ENCODE data around the gene OR52N2.

GRCh38 chr11:5767056-5767455, 41.7 kb upstream of the OR52N2 start:
- TF ChIP-seq CTCF (conservative IDR thresholded peaks at IDR 0.05 in 1 of 2, IDR thresholded peaks at IDR 0.05 in 1 of 2; ENCODE audit: low read depth in 1 of 2, low read length in 2 of 2) (no peak), EZH2 (IDR thresholded peaks at IDR 0.05; ENCODE audit: low read length, missing control alignments) (no peak)
